ENCODE results near the gene BTF3. TPM values are rescaled to one million over a fixed set of nuclear protein-coding genes. Genes with fewer than 3 reads are reported as not detected.

Gene BTF3
- total RNA-seq, 4 donors from 2014 or later = 596 to 1,008 (median 649) TPM

DNA sequence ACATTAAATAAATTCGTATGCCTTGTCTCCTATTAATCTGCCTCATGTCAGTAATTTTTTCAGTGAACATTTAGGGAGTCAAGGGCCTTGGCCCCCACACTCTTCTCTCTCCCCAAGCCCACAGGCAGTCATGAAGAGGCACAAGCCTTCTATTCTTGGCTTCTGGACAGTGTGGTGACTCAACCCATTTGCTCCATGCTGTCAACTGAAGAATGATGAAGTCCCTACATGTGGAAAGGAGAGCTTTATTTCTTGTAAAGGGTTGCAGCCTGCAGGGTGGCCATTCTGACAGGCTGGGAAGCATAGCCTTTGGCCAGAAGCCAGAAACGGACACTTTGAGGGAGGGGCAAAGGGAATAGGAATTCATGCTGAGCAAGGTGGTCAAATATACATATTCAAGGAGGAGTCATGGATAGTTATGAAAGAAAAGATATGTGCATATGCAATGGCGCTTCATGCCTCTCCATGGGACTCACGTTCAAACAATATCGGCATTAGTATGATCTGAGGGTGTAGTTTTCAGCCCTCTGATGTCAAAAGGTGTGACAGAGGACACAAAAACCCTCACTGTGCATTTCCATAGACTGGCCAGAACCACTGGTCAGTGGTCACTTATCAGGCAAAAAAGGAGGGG is 35.9 kb downstream of the BTF3 start:
- 85% methylated on average over 5 of the region's 5 CpGs for WGBS, 2 donors

DNA sequence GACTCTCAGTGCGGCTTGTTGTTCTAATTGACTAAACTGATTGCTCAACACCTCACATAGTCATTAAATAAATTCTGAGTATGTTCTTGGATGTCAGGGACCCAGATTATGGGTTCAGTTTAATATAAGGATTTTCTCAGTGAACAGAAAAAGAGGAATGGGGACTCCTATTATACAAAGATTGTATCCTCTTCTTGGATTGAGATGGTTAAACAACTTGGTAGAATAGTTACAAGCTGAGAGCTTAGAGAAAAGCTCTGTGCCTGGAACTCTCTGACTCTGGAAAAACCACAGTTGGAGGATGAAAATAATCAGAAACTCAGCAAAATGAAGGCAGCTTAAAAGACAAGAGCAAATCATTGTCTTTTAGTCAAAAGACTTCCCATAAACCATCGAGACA is 36.7 kb downstream of the BTF3 start:
- intact Hi-C loops (cut with DNase I; ENCODE audit: low total_unique reads) = no loop called here
- TF ChIP-seq POLR2A (IDR thresholded peaks at IDR 0.05) = no peak
- TF ChIP-seq, protein P1, sequence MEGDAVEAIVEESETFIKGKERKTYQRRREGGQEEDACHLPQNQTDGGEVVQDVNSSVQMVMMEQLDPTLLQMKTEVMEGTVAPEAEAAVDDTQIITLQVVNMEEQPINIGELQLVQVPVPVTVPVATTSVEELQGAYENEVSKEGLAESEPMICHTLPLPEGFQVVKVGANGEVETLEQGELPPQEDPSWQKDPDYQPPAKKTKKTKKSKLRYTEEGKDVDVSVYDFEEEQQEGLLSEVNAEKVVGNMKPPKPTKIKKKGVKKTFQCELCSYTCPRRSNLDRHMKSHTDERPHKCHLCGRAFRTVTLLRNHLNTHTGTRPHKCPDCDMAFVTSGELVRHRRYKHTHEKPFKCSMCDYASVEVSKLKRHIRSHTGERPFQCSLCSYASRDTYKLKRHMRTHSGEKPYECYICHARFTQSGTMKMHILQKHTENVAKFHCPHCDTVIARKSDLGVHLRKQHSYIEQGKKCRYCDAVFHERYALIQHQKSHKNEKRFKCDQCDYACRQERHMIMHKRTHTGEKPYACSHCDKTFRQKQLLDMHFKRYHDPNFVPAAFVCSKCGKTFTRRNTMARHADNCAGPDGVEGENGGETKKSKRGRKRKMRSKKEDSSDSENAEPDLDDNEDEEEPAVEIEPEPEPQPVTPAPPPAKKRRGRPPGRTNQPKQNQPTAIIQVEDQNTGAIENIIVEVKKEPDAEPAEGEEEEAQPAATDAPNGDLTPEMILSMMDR (IDR thresholded peaks at IDR 0.05) = no peak
- WGBS, 2 donors = 89 to 99% methylated on average over 2 of the region's 2 CpGs
- DNase-seq (ENCODE audit: low spot score in 2 of 2) = no peak
- no peak overlapping the region for H3K4me3 ChIP-seq (ENCODE audit: low read depth, poor library complexity, severe bottlenecking)

More for the DNA sequence above, 35.9 kb downstream of the BTF3 start:
- intact Hi-C loops (cut with DNase I; ENCODE audit: low total_unique reads) = no loop called here
- H3K4me3 ChIP-seq (ENCODE audit: low read depth, poor library complexity, severe bottlenecking) = no peak overlapping the region
- no peak for TF ChIP-seq POLR2A (IDR thresholded peaks at IDR 0.05)
- TF ChIP-seq, protein P1 (IDR thresholded peaks at IDR 0.05) = no peak
- no peak for DNase-seq (ENCODE audit: low spot score in 2 of 2)

DNA sequence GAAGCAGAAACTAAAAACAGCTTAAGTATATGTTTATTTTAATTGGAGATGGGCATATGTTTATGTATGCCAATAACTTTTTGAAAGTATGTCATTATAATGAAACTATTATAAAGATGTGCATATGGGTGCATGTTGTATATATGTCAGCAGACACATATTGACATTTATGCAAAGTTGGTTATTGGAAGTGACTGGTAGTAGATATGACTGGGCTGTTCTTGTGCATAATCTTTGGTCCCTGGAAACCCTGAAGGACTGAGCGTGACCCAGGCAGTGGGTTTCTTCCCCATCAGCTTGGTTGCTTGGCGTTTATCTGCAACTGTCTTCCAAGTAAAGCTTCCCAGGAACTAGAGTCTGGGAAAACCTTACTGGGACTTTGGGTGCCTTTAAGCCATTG is 41.5 kb downstream of the BTF3 start:
- no peak for DNase-seq (ENCODE audit: low spot score in 2 of 2)
- TF ChIP-seq, protein P1 (IDR thresholded peaks at IDR 0.05) = no peak
- no peak for TF ChIP-seq POLR2A (IDR thresholded peaks at IDR 0.05)
- intact Hi-C loops (cut with DNase I; ENCODE audit: low total_unique reads) = no loop called here
- H3K4me3 ChIP-seq (ENCODE audit: low read depth, poor library complexity, severe bottlenecking) = no peak overlapping the region
- 81 to 82% methylated on average over 2 of the region's 2 CpGs for WGBS, 2 donors

DNA sequence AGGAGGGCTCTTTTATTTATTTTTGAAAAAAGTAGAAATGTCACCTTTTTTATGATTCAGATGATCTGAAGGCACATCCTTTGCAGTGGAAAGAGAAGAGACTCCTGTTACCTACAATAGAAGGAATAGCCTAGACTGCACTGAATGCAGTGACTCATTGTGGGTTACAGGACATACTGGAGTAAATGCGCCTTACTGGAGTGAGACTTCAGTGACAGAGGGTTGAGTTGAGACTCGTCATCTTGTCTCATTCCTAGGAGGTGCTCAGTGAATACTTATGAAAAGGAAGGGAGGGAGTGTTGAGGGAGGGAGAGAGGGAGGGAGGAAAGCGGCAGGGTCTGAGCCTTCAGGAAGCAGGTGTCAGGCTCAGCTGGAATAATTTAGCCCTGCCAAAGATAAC is 42.0 kb downstream of the BTF3 start:
- intact Hi-C loops (cut with DNase I; ENCODE audit: low total_unique reads) = no loop called here
- WGBS, 2 donors = 41 to 44% methylated on average over 3 of the region's 3 CpGs
- H3K4me3 ChIP-seq (ENCODE audit: low read depth, poor library complexity, severe bottlenecking) = no peak overlapping the region
- TF ChIP-seq, protein P1 (IDR thresholded peaks at IDR 0.05) = no peak
- TF ChIP-seq POLR2A (IDR thresholded peaks at IDR 0.05) = no peak
- DNase-seq (ENCODE audit: low spot score in 2 of 2) = no peak

DNA sequence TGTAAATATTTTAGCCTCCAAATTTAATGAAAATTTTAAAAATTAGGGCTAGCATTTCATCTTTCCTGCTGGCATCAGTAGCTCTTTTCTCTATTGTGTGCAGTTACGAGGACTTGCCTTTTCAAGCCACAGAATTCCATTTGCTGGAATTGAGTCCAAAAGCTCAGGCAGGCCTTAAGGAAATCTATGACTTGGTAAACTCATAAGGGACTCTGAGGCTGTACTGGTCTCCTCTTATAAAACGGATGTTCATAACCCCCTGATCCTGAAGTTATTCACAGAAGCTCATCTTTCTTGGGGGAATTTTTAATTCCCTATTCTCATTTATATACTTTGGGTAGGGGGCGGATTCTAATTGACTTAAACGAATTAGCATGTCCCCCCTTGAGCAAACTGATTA is 43.8 kb downstream of the BTF3 start:
- H3K4me3 ChIP-seq (ENCODE audit: low read depth, poor library complexity, severe bottlenecking) = no peak overlapping the region
- no peak for TF ChIP-seq POLR2A (IDR thresholded peaks at IDR 0.05)
- TF ChIP-seq, protein P1 (IDR thresholded peaks at IDR 0.05) = no peak
- intact Hi-C loops (cut with DNase I; ENCODE audit: low total_unique reads) = no loop called here
- 37 to 45% methylated on average over 4 of the region's 4 CpGs for WGBS, 2 donors
- DNase-seq (ENCODE audit: low spot score in 2 of 2) = no peak

Measured in lower leg skin (tissue), 4 donors.